Lung (tissue), 12 donors: ENCODE results near the gene DDRGK1. TPM values are rescaled to one million over a fixed set of nuclear protein-coding genes. Genes with fewer than 3 reads are reported as not detected.
"Not testable (repeated sequence)": the region's sequence is repeated elsewhere in the genome, so short reads cannot be mapped to it uniquely, and the experiment has no call there.

ENCODE experiments used
- ATAC-seq: fragments of 200-7000 bp; cut with Tn5 transposase; one replicate; pipeline ENCODE4 v1.9.1; 2020; ENCODE audit warnings: moderate number of reproducible peaks; ENCODE audit not compliant: insufficient read depth, low FRiP score
- DNase-seq, 3 donors: peaks; one replicate each; pipeline ENCODE4 v3.0.0-alpha.2; 2013 to 2017
- H3K27ac ChIP-seq, 2 donors: one replicate each; pipeline ENCODE4 v1.5.1; 2013; ENCODE audit warnings: mild to moderate bottlenecking in 2 of 2, moderate library complexity in 2 of 2, control low read depth in 1 of 2, inconsistent platforms in 1 of 2, low read depth in 1 of 2, low read length in 1 of 2
- H3K27me3 ChIP-seq, 3 donors: one replicate each; pipeline ENCODE4 v1.5.1; 2013; ENCODE audit warnings: low read length in 2 of 3; ENCODE audit not compliant: control insufficient read depth in 3 of 3, insufficient read depth in 3 of 3
- H3K36me3 ChIP-seq, 4 donors: one replicate each; pipeline ENCODE4 v1.5.1; 2013; ENCODE audit warnings: low read length in 4 of 4, mild to moderate bottlenecking in 1 of 4, moderate library complexity in 1 of 4; ENCODE audit not compliant: control insufficient read depth in 4 of 4, insufficient read depth in 4 of 4
- H3K4me1 ChIP-seq, 5 donors: one replicate each; pipeline ENCODE4 v1.5.1; 2013; ENCODE audit warnings: low read length in 5 of 5, mild to moderate bottlenecking in 2 of 5, moderate library complexity in 1 of 5; ENCODE audit not compliant: control insufficient read depth in 5 of 5, insufficient read depth in 5 of 5
- H3K4me3 ChIP-seq: one replicate; pipeline ENCODE4 v1.5.1; 2013; ENCODE audit warnings: mild to moderate bottlenecking, control low read depth, moderate library complexity
- H3K9ac ChIP-seq, 2 donors: one replicate each; pipeline ENCODE4 v1.5.1; 2013; ENCODE audit warnings: low read length in 2 of 2, control low read depth in 1 of 2; ENCODE audit not compliant: insufficient read depth in 1 of 2
- H3K9me3 ChIP-seq, 4 donors: one replicate each; pipeline ENCODE4 v1.5.1; 2013; ENCODE audit warnings: low read length in 3 of 4, mild to moderate bottlenecking in 1 of 4, moderate library complexity in 1 of 4; ENCODE audit not compliant: control insufficient read depth in 4 of 4, insufficient read depth in 3 of 4
- CTCF ChIP-seq: IDR thresholded peaks from 2 replicates; pipeline ENCODE4 v1.5.1; 2012; ENCODE audit warnings: mild to moderate bottlenecking; ENCODE audit errors: control extremely low read depth, extremely low read depth
- WGBS, 2 donors: extraction: QIAGEN DNeasy Blood & Tissue Kit; methylation state at CpG; one replicate each; pipeline ENCODE4 v1.1.7; 2013; 5-methylcytosine and 5-hydroxymethylcytosine counted together
- polyA plus RNA-seq, 2 donors: library from polyadenylated mRNA; stranded (reverse); fragments of 200-250 nt; gene quantifications; one replicate each; pipeline ENCODE4 v1.2.1, GENCODE V29; 2013
- total RNA-seq, 2 donors: library from RNA; depleted of rRNA in 1 of 2; stranded (reverse); fragments of >200 nt in 1 of 2; gene quantifications; one replicate each; pipeline ENCODE4 v1.2.1, GENCODE V29; 2014 to 2021
- donor health status: control.
- donor health status: control.
- donor health status: Bipolar disorder and iron deficiency.
- donor health status: healthy.
- donor health status: DM: yes; HTN: yes; CAD: no.

The DDRGK1 gene
- total and polyA plus RNA-seq, 4 donors = 44.3 to 95.1 (median 85.9) TPM

- no peak overlapping the region for H3K27ac ChIP-seq
- peak; percentile 61 for TF ChIP-seq CTCF
- no peak overlapping the region for H3K9ac ChIP-seq
- peaks cover 0 to 6% (median 0%) of the 10 kb centered on the region in 5 donors for H3K4me1 ChIP-seq
- peak; percentile 19 to 53 (median 21) for DNase-seq
- no peaks in the 10 kb centered on the region for H3K9me3 ChIP-seq
- 20 to 28% methylated on average over 30 of the region's 30 CpGs for WGBS, 2 donors
- H3K36me3 ChIP-seq = peaks cover 4 to 42% (median 13%) of the 10 kb centered on the region in 4 donors
- ATAC-seq = peak; percentile 81
- H3K27me3 ChIP-seq = no peaks in the 10 kb centered on the region
- H3K4me3 ChIP-seq = no peak overlapping the region
Observed at GRCh38 chr20:3218307-3218988, 14.0 kb upstream of the DDRGK1 start.

GRCh38 chr20:3215359-3215917 is 11.0 kb upstream of the DDRGK1 start:
- peaks cover 0 to 22% (median 12%) of the 10 kb centered on the region in 4 donors for H3K36me3 ChIP-seq
- not testable (repeated sequence) for H3K4me1 ChIP-seq, H3K27ac ChIP-seq, H3K27me3 ChIP-seq, H3K4me3 ChIP-seq, ATAC-seq, H3K9ac ChIP-seq, DNase-seq, H3K9me3 ChIP-seq
- 89 to 94% methylated on average over 7 of the region's 7 CpGs for WGBS, 2 donors

- no peak for ATAC-seq
Observed at GRCh38 chr20:3213226-3213625, 8.7 kb upstream of the DDRGK1 start.

More at GRCh38 chr20:3213226-3213625, 8.7 kb upstream of the DDRGK1 start:
- H3K9me3 ChIP-seq = no peaks in the 10 kb centered on the region
- H3K27ac ChIP-seq = no peak overlapping the region
- no peak for TF ChIP-seq CTCF
- 95 to 96% methylated on average over 7 of the region's 7 CpGs for WGBS, 2 donors
- H3K36me3 ChIP-seq = peaks cover 0 to 20% (median 9%) of the 10 kb centered on the region in 4 donors
- no peak overlapping the region for H3K9ac ChIP-seq
- no peaks in the 10 kb centered on the region for H3K27me3 ChIP-seq
- H3K4me3 ChIP-seq = no peak overlapping the region
- peaks cover 0 to 16% (median 7%) of the 10 kb centered on the region in 5 donors for H3K4me1 ChIP-seq
- DNase-seq = no peak
